Body of pancreas (tissue), 4 donors: ENCODE data around the gene TRMT10C.

Experiments
- POLR2A ChIP-seq, 3 donors: fragments of 450-650 bp; IDR thresholded peaks; one replicate each; pipeline ENCODE4 v1.6.1; 2016; ENCODE audit warnings: antibody characterized with exemption in 3 of 3, mild to moderate bottlenecking in 2 of 3
- TF ChIP-seq, protein P1 (sequence below), 7 experiments: fragments of 450-650 bp in 4 of 7; fragments of 200-600 bp in 3 of 7; sonication (generic) in 3 of 7; IDR thresholded peaks; one replicate each; pipeline ENCODE4 v1.5.1; 2016 to 2019; ENCODE audit warnings: antibody characterized with exemption in 7 of 7

GRCh38 chr3:101567528-101568317, 6.1 kb downstream of the TRMT10C start:
- TF ChIP-seq, protein P1, sequence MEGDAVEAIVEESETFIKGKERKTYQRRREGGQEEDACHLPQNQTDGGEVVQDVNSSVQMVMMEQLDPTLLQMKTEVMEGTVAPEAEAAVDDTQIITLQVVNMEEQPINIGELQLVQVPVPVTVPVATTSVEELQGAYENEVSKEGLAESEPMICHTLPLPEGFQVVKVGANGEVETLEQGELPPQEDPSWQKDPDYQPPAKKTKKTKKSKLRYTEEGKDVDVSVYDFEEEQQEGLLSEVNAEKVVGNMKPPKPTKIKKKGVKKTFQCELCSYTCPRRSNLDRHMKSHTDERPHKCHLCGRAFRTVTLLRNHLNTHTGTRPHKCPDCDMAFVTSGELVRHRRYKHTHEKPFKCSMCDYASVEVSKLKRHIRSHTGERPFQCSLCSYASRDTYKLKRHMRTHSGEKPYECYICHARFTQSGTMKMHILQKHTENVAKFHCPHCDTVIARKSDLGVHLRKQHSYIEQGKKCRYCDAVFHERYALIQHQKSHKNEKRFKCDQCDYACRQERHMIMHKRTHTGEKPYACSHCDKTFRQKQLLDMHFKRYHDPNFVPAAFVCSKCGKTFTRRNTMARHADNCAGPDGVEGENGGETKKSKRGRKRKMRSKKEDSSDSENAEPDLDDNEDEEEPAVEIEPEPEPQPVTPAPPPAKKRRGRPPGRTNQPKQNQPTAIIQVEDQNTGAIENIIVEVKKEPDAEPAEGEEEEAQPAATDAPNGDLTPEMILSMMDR (IDR thresholded peaks at IDR 0.05) = no peak
- no peak for TF ChIP-seq POLR2A (IDR thresholded peaks at IDR 0.05)
